Uterus (tissue), 2 donors: ENCODE data around the gene DLG5.

Experiments used
- POLR2A ChIP-seq, 2 donors: fragments of 450-650 bp; IDR thresholded peaks; one replicate each; pipeline ENCODE4 v1.6.1; 2016; ENCODE audit warnings: antibody characterized with exemption in 2 of 2, mild to moderate bottlenecking in 1 of 2, moderate library complexity in 1 of 2
- TF ChIP-seq, protein P1 (sequence below), 4 experiments: fragments of 200-600 bp in 2 of 4; fragments of 450-650 bp in 2 of 4; sonication (generic) in 2 of 4; IDR thresholded peaks; one replicate each; pipeline ENCODE4 v1.5.1; 2016 to 2019; ENCODE audit warnings: antibody characterized with exemption in 4 of 4, mild to moderate bottlenecking in 2 of 4, moderate library complexity in 1 of 4

DNA sequence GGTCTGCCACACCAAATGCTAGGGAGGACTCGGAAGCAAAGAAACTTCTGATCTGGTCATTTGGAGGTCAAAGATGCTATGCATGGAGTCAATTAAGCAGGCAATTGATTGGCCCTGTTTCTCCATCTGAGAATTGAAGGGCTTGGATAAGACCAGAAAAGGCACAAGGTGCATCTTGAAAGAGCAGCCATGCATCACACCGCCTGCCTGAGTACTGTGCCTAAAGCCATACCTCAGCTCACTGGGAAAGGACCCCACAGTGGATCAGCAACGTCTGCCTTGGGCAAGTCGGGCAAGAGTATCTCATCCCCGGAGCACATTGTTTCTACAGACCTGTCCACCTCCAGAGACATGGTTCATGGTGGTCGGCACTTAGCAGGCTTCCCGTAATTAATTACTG, 42.4 kb downstream of the DLG5 start:
- TF ChIP-seq, protein P1, sequence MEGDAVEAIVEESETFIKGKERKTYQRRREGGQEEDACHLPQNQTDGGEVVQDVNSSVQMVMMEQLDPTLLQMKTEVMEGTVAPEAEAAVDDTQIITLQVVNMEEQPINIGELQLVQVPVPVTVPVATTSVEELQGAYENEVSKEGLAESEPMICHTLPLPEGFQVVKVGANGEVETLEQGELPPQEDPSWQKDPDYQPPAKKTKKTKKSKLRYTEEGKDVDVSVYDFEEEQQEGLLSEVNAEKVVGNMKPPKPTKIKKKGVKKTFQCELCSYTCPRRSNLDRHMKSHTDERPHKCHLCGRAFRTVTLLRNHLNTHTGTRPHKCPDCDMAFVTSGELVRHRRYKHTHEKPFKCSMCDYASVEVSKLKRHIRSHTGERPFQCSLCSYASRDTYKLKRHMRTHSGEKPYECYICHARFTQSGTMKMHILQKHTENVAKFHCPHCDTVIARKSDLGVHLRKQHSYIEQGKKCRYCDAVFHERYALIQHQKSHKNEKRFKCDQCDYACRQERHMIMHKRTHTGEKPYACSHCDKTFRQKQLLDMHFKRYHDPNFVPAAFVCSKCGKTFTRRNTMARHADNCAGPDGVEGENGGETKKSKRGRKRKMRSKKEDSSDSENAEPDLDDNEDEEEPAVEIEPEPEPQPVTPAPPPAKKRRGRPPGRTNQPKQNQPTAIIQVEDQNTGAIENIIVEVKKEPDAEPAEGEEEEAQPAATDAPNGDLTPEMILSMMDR (IDR thresholded peaks at IDR 0.05) = no peak
- no peak for TF ChIP-seq POLR2A (IDR thresholded peaks at IDR 0.05)
